OCI-LY3 (cell line): ENCODE measurements around the gene PCBP3.

Experiments used
- EZH2phosphoT487 ChIP-seq: fragments of 200-600 bp; shearing (Covaris generic); IDR thresholded peaks from 2 replicates; pipeline ENCODE4 v1.6.1; 2018; ENCODE audit warnings: antibody characterized with exemption, mixed run types, low read depth
- TF ChIP-seq, protein P1 (sequence below): fragments of 200-600, 300-600 bp; sonication (generic); IDR thresholded peaks from 2 replicates; pipeline ENCODE4 v1.5.1; 2014; ENCODE audit warnings: antibody characterized with exemption, low read length, low read depth

DNA sequence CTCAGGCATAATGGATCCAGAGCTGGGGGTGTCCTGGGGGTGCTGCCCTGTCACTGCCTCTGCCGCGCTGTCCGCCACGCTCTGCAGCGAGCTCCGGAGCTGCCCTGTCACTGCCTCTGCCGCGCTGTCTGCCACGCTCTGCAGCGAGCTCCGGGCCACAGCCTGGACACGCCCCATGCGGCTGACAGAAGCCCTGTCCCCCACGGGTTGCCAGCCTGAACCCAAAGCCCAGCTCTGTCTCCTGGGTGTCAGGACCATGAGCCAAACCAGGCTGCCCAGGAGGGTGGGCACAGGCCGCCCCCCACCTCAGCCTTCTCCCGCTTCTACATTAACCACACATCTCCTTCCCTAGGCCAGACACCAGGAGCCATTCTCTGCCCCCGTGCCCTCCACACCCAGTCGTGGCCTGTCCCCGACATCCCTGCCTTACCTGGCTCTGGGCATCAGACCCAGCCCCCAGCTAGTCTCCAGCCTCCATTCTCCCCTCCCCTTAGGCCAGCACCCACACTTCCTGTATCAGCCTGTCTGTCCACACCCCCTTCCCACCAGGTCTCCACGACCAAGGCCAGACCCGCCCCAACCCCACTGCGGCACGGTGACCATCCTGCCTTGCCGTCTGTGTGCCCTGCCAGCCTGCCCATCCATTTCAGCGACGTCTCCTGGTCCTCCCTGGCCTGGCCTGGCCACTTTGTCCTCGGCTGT lies 265.2 kb downstream of the PCBP3 start:
- no peak for TF ChIP-seq EZH2phosphoT487
- TF ChIP-seq, protein P1, sequence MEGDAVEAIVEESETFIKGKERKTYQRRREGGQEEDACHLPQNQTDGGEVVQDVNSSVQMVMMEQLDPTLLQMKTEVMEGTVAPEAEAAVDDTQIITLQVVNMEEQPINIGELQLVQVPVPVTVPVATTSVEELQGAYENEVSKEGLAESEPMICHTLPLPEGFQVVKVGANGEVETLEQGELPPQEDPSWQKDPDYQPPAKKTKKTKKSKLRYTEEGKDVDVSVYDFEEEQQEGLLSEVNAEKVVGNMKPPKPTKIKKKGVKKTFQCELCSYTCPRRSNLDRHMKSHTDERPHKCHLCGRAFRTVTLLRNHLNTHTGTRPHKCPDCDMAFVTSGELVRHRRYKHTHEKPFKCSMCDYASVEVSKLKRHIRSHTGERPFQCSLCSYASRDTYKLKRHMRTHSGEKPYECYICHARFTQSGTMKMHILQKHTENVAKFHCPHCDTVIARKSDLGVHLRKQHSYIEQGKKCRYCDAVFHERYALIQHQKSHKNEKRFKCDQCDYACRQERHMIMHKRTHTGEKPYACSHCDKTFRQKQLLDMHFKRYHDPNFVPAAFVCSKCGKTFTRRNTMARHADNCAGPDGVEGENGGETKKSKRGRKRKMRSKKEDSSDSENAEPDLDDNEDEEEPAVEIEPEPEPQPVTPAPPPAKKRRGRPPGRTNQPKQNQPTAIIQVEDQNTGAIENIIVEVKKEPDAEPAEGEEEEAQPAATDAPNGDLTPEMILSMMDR: no peak
